Kidney capillary endothelial cell (primary cell): Measurements from ENCODE around the gene TRMU.
"Not testable (repeated sequence)": the region's sequence is repeated elsewhere in the genome, so short reads cannot be mapped to it uniquely, and the experiment has no call there.

ENCODE experiments used
- DNase-seq: peaks from one replicate; pipeline ENCODE4 v3.0.0-alpha.2; 2018; ENCODE audit warnings: low spot score

TRMU gene

GRCh38 chr22:46388647-46389046 lies 53.1 kb downstream of the TRMU start:
- DNase-seq, result no peak

- no peak for DNase-seq
Observed at GRCh38 chr22:46389081-46389480, 53.6 kb downstream of the TRMU start.

DNA sequence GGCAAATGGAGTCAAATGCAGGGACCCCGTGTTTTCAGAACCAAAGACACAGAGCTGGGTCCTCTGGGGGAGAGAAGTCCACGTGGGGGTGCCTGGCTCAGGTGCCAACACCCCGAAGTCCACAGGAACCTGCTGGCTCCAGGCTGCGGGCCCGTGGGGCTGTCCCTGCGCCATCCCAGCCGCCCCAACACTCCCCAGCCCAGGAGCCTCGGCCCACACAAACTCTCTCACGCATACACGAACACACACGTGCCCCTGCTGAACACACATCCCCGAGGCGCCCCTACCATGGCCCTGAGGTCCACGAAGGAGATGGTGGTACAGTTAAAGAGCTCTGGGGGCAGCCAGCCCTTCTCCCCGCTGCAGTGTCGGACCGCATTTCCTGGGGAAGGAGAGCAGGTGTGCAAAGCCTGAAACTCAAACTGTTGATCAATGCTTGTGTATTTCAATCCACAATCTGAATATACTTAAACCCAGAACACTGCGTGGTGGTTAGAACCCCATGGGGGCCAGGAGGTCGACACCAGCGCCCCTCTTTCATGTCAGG lies 54.7 kb downstream of the TRMU start:
- no peak for DNase-seq

DNA sequence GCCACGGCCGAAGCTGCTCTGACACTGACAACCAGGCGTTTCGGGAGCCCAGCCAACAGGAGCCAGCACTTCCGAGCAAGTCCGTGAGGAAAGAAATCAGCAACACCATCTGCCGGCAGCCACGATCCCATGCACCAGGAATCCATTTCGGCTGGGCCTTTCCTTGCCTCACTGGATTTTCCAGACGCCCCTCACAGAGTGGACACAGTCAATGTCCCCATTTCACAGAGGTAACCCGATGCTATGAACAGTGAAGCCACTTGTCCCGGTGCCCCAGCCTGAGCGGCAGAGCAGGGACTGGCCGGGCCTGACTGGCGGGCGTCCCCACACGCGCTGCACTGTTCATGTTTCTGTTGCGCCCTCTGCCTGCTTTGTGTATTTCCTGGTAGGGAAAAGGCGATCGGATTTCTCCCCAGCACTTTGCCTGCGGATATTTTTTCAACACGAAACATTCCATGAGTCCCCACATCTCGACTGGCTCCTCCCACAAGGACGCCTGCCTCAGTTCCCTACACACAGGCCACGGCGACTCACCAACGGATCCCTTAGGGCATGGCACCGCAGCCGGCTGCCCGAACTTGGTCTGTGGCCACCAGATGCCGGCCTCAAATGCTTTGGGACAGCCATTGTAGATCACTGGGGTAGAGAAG lies 55.3 kb downstream of the TRMU start:
- DNase-seq, result no peak

DNA sequence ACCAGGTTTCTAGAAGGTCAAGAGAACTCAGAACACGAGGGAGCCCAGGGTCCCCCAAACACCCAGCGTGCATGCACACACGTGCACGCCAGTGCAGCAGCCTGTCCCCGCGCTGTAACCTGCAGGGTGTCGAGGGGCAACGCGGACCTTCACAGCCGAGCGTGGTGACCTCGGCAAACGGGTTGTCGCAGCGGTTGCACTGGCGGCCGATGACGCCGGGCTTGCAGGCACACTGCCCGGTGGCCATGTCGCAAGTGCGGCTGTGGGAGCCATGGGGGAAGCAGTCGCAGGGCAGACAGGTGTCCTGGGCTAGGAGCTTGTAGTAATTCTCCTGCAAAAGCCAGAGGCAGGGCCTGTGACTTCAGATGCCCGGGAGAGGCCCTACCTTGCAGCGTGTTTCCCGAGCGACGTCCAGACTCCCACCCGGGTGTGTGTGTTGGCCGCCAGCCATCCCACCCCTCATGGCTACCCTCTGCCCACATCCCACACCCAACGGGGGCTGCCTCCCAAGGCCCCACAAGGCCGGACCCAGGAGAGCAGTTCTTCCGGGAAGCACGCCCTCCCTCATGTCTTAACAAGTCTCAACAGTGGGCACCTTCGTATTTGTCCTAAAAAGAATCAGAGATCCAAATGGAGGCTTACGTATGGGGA lies 56.1 kb downstream of the TRMU start:
- DNase-seq, result no peak

DNA sequence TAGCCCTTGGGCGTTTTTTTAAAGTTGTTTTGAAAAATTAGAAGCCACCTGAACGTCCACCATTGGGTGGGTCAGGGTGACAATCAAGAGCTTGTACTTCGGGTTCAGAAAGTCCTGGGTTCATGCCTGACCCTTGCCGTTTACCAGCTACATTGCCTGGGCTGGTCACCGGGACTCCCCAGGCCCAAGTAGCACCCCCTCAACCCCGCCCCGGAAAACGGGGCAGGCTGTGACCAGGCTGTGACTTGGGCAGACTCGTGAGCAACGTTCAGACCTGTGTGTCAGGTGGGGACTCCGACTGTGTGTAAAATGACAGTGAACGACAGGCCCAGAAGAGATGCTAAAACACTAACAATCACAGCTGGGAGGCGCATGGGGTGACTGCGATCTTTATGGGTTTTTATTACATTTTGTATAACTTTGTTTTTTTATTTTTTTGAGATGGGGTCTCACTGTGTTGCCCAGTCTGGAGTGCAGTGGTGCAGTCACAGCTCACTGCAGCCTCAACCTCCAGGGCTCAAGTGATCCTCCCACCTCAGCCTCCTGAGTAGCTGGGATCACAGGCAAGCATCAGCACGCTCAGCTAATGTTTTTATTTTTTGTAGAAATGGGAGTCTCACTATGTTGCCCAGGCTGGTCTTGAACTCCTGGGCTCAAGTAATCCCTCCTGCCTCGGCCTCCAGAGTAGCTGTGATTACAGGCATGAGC lies 56.8 kb downstream of the TRMU start:
- DNase-seq, result no peak

- no peak for DNase-seq
Observed at GRCh38 chr22:46393873-46394272, 58.4 kb downstream of the TRMU start.

GRCh38 chr22:46394622-46395021 lies 59.1 kb downstream of the TRMU start:
- DNase-seq, result no peak

DNA sequence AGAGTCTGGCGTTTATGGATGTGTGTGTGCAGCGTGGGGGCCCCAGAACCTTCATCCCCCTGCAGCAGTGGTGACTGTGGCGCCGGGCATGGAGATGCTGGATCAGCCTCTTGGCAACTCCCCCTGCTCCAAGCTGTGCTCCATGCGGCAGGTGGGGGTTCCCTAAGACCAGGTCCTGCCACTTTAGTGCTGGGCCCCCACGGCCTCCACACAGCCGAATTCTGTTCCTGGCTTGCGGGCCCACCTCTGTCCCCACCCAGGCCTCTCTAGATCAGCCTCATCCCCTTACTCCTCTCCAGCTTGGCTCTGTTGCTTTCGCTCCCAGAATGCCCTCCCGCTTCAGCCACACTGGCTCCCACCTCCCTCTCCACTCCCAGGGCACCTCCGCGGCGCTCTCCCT lies 59.6 kb downstream of the TRMU start:
- no peak for DNase-seq

- not testable (repeated sequence) for DNase-seq
Observed at GRCh38 chr22:46397049-46397448, 61.5 kb downstream of the TRMU start.

DNA sequence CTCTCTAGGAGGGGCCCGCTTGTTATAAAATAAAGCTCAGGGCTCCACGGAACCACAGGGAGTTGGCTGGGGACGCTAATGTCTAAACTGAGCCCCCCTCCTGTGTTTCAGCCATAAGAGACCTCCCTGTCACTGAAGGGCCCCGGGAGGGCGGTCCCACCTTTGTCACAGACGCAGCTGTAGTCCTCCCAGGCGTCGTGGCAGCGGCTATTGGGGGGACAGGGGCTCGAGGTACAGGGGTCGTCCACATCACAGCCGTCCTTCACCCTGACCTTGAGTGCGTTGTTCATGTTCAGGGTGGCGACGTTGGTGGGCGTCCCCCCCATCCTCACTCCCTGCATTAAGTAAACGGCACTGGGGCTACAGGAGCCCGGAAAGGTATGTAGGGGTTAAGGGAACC lies 62.0 kb downstream of the TRMU start:
- DNase-seq, result no peak

DNA sequence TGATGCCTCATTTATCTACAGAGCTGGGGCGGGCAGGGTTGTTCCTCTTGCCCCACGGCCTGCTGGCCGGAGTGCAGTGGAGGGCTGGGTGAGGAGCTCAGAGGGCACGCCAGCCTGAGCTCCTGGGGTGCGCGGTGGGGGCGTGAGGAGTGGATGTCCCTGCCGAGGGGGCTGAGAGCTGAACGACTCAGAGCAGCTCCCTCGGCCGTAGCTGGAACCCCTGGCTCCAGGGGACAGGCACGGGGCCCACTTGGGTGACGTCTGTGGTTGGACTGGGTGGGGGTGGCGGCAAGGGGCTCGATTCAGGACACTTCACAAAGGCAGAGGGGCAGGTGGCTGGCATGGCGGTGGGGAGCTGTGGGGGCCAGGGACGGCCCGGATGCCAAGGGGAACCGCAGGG lies 62.4 kb downstream of the TRMU start:
- no peak for DNase-seq

DNA sequence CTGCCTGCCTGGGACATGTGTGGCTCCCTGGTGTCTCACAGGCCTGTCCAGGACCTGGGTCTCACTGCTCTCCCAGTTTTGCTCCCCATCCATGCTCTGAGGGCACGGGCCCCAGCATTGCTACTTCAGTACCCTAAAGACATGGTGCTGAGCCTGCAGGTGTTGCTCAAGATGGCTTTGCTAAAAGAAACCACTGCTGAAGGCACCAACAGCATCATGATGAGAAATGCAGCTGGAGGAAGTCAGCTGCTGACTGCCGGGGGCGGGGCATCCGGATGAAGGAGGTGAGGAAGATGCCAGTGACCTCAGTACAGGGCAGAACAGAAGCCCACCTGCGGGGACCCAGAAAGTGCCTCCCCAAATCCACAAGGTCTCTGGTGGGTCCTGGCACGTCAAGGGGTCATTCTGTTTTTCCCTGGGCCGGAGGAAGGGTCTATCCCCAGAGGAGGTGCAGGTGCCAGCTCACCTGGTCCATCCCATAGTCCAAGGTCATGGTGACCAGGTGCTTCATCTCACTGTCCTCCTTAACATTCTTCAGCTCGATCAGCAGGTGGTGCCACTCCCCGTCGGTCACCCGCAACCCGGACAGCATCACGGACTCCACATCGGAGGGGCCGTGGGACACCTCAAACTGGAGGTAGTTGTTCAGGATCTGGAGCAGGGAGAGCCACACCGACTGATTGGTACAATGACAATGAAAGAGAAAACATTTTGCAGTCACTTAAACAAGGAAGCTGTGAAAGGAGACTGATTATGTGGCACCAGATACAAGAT lies 63.9 kb downstream of the TRMU start:
- no peak for DNase-seq

GRCh38 chr22:46401370-46401769 lies 65.9 kb downstream of the TRMU start:
- no peak for DNase-seq

DNA sequence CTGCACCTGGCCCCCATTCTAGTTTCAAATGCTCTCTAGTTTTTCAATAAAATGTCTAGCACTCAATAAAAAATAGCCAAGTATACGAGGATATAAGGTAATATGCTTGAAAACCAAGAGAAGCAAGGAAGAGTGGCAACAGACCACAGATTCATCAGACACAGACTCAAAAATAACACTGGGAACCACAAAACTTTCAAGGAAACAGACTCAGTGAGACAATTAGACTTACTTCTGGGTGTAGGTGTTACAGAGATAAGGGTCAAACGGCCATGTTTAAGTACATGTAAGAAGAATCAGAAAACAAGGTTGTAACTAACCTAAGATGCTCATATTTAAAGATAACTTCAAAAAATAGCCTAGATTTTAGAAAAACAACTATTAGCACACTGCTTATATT lies 67.0 kb downstream of the TRMU start:
- DNase-seq, result no peak

- not testable (repeated sequence) for DNase-seq
Observed at GRCh38 chr22:46403880-46404279, 68.4 kb downstream of the TRMU start.

DNA sequence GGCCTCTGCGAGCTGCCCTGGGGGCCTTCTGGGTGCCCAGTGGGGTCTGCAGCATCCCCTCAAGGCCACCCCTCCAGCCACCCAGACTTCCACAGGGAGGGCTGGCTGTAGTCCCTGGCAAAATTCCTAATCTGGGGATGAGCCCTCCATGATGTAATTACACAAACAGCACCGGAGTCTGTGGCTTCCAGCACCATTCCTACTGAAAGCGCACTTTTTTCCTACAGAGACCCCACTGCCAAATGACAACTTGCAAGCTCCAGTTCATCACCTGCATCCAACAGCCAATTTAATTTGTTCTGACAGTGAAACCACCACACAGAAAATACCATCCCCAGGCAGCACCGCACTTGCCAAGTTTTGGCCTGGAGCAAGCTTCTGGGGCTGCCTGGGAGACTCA lies 70.4 kb downstream of the TRMU start:
- DNase-seq, result no peak

DNA sequence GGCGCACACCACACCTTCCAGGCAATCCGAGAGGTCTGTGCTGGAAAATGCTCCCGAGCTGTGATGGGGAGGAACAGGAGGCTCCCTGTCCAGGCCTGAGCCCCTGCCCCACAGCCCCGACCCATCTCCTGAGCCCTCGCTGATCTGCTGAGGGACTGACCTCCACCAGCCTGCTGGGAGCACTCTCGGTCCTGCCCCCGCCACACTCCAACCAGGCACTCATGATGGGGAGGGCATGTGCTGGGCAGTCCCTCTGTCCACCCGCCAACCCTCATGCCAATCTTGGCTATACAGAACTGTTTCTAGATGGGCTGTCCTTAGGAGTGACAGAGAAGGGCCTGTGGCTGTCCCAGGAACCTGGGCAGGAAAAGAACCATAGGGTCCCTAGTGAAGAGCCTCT lies 70.8 kb downstream of the TRMU start:
- no peak for DNase-seq

GRCh38 chr22:46406791-46407190 lies 71.3 kb downstream of the TRMU start:
- no peak for DNase-seq
